GM18873 (cell line): Measurements from ENCODE around the gene NUDT16L1.
"Not testable (repeated sequence)": the region's sequence is repeated elsewhere in the genome, so short reads cannot be mapped to it uniquely, and the experiment has no call there.

Source experiments
- ATAC-seq: cut with Tn5 transposase; IDR thresholded peaks from one replicate; pipeline ENCODE4 v1.9.1; 2021; ENCODE audit warnings: mild to moderate bottlenecking, moderate library complexity, moderate number of reproducible peaks; ENCODE audit not compliant: unreplicated experiment, low FRiP score

The NUDT16L1 gene

GRCh38 chr16:4706871-4707270 is 13.5 kb downstream of the NUDT16L1 start:
- no peak for ATAC-seq

GRCh38 chr16:4709481-4709880 is 16.1 kb downstream of the NUDT16L1 start:
- no peak for ATAC-seq

GRCh38 chr16:4713663-4714501 is 20.5 kb downstream of the NUDT16L1 start:
- no peak for ATAC-seq

- ATAC-seq: no peak
Observed at GRCh38 chr16:4714996-4715395, 21.6 kb downstream of the NUDT16L1 start.

GRCh38 chr16:4718466-4718865 is 25.1 kb downstream of the NUDT16L1 start:
- ATAC-seq: no peak

- no peak for ATAC-seq
Observed at GRCh38 chr16:4723071-4723767, 29.9 kb downstream of the NUDT16L1 start.

GRCh38 chr16:4724661-4725270 is 31.4 kb downstream of the NUDT16L1 start:
- no peak for ATAC-seq

- no peak for ATAC-seq
Observed at GRCh38 chr16:4726616-4727015, 33.3 kb downstream of the NUDT16L1 start.

GRCh38 chr16:4728676-4729075 is 35.3 kb downstream of the NUDT16L1 start:
- ATAC-seq: no peak

- no peak for ATAC-seq
Observed at GRCh38 chr16:4729876-4730275, 36.5 kb downstream of the NUDT16L1 start.

- no peak for ATAC-seq
Observed at GRCh38 chr16:4733211-4733742, 39.9 kb downstream of the NUDT16L1 start.

GRCh38 chr16:4733747-4734062 is 40.3 kb downstream of the NUDT16L1 start:
- ATAC-seq: no peak

GRCh38 chr16:4734063-4734729 is 40.8 kb downstream of the NUDT16L1 start, which contains the start of the genes ANKS3 and DNAAF8:
Gene ANKS3 (minus strand): TSS chr16:4734271. CDS start chr16:4730149, 4,122 bp downstream.
Gene DNAAF8 (plus strand): TSS chr16:4734537. CDS start chr16:4736515, 1,978 bp downstream.
- peak; percentile 75 for ATAC-seq

GRCh38 chr16:4734730-4735535 is 41.6 kb downstream of the NUDT16L1 start:
- ATAC-seq: peak; percentile 25

GRCh38 chr16:4736546-4736945 is 43.2 kb downstream of the NUDT16L1 start:
- no peak for ATAC-seq

GRCh38 chr16:4737545-4737944 is 44.2 kb downstream of the NUDT16L1 start:
- no peak for ATAC-seq

GRCh38 chr16:4738370-4738769 is 45.0 kb downstream of the NUDT16L1 start:
- ATAC-seq: not testable (repeated sequence)

- no peak for ATAC-seq
Observed at GRCh38 chr16:4743226-4743878, 50.0 kb downstream of the NUDT16L1 start.
